ENCODE data around the gene GRIK3.

Gene GRIK3

DNA sequence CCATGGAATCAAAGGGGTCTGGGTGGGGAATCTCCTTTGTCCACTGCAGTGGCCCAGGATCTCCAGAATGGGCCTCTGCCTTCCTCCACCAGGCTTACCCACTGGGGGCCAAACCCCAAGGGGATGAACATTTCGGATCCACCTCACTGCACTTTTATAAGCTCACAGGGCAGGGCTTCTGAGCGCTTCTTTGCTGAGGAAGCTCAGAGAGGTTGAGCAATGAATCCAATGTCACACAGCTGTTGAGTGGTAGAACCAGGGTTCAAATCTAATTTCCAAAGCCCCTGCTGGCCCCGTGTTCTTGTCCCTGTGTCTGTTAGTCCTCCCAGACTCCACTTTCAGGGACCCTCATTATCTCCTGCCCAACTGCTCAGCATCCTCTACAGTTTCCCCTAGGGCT is 250.8 kb downstream of the GRIK3 start:
- Histone ChIP-seq H3K27ac (ENCODE audit: low read length) (no peak overlapping the region), H3K4me1 (ENCODE audit: control insufficient read depth, insufficient read depth, low read length) (no peaks in the 10 kb centered on the region), H3K9me3 (ENCODE audit: control insufficient read depth, insufficient read depth, low read length) (no peaks in the 10 kb centered on the region), H3K4me3 (ENCODE audit: low read length) (no peak overlapping the region), H3K36me3 (ENCODE audit: control insufficient read depth, insufficient read depth, low read length) (no peaks in the 10 kb centered on the region), H3K27me3 (ENCODE audit: control insufficient read depth, insufficient read depth, low read length) (no peaks in the 10 kb centered on the region)
- WGBS (ENCODE audit: insufficient coverage, insufficient read length), result no CpG with 5 or more reads among the region's 3 CpGs
- no peak for DNase-seq (ENCODE audit: low read depth, low spot score)

- Histone ChIP-seq H3K27me3 (ENCODE audit: control insufficient read depth, insufficient read depth, low read length) (no peaks in the 10 kb centered on the region), H3K36me3 (ENCODE audit: control insufficient read depth, insufficient read depth, low read length) (no peaks in the 10 kb centered on the region), H3K4me3 (ENCODE audit: low read length) (no peak overlapping the region), H3K4me1 (ENCODE audit: control insufficient read depth, insufficient read depth, low read length) (no peaks in the 10 kb centered on the region), H3K9me3 (ENCODE audit: control insufficient read depth, insufficient read depth, low read length) (no peaks in the 10 kb centered on the region), H3K27ac (ENCODE audit: low read length) (no peak overlapping the region)
- no peak for DNase-seq (ENCODE audit: low read depth, low spot score)
- WGBS (ENCODE audit: insufficient coverage, insufficient read length), result no CpG with 5 or more reads among the region's 2 CpGs
These were observed 251.5 kb downstream of the GRIK3 start for GRCh38 chr1:36782785-36783184.

GRCh38 chr1:36782085-36782484 is 252.2 kb downstream of the GRIK3 start:
- H3K27me3 ChIP-seq (ENCODE audit: control insufficient read depth, insufficient read depth, low read length), result no peaks in the 10 kb centered on the region
- WGBS (ENCODE audit: insufficient coverage, insufficient read length), result no CpG with 5 or more reads among the region's 6 CpGs
- DNase-seq (ENCODE audit: low read depth, low spot score), result no peak
- H3K27ac ChIP-seq (ENCODE audit: low read length), result no peak overlapping the region
- H3K9me3 ChIP-seq (ENCODE audit: control insufficient read depth, insufficient read depth, low read length), result no peaks in the 10 kb centered on the region
- H3K36me3 ChIP-seq (ENCODE audit: control insufficient read depth, insufficient read depth, low read length), result no peaks in the 10 kb centered on the region
- H3K4me3 ChIP-seq (ENCODE audit: low read length), result no peak overlapping the region
- H3K4me1 ChIP-seq (ENCODE audit: control insufficient read depth, insufficient read depth, low read length), result no peaks in the 10 kb centered on the region

GRCh38 chr1:36781098-36781497 is 253.2 kb downstream of the GRIK3 start:
- no peaks in the 10 kb centered on the region for H3K9me3 ChIP-seq (ENCODE audit: control insufficient read depth, insufficient read depth, low read length)
- WGBS (ENCODE audit: insufficient coverage, insufficient read length), result no CpG with 5 or more reads among the region's 11 CpGs
- H3K27me3 ChIP-seq (ENCODE audit: control insufficient read depth, insufficient read depth, low read length), result no peaks in the 10 kb centered on the region
- no peak overlapping the region for H3K4me3 ChIP-seq (ENCODE audit: low read length)
- H3K27ac ChIP-seq (ENCODE audit: low read length), result no peak overlapping the region
- 0 out of 2 replicates have a peak, but pooled peaks cover 2% of the 10 kb centered on the region for H3K4me1 ChIP-seq (ENCODE audit: control insufficient read depth, insufficient read depth, low read length)
- H3K36me3 ChIP-seq (ENCODE audit: control insufficient read depth, insufficient read depth, low read length), result no peaks in the 10 kb centered on the region
- no peak for DNase-seq (ENCODE audit: low read depth, low spot score)

DNA sequence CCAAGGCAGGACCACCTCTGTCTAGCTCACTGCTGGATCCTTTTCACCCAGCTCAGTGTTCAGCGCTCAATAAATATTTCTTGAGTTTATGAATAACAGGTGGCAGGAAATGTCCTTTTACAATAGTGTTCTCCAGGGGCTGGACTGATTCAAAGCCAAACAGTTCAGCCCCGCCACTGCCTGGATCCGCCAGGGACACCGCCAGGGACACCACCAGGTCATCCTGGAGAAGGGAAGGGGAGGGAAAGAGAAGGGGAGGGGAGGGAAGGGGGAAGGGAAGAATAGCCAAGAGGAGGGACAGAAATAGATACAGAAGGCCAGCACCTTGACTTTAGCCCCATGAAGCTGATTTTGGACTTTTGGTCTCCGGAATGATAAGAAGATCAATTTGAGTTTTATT is 255.6 kb downstream of the GRIK3 start:
- Histone ChIP-seq H3K36me3 (ENCODE audit: control insufficient read depth, insufficient read depth, low read length) (no peaks in the 10 kb centered on the region), H3K27ac (ENCODE audit: low read length) (no peak overlapping the region), H3K9me3 (ENCODE audit: control insufficient read depth, insufficient read depth, low read length) (no peaks in the 10 kb centered on the region), H3K4me1 (ENCODE audit: control insufficient read depth, insufficient read depth, low read length) (0 out of 2 replicates have a peak, but pooled peaks cover 2% of the 10 kb centered on the region), H3K27me3 (ENCODE audit: control insufficient read depth, insufficient read depth, low read length) (no peaks in the 10 kb centered on the region), H3K4me3 (ENCODE audit: low read length) (no peak overlapping the region)
- WGBS (ENCODE audit: insufficient coverage, insufficient read length), result no CpG with 5 or more reads among the region's 5 CpGs
- no peak for DNase-seq (ENCODE audit: low read depth, low spot score)

- H3K9me3 ChIP-seq (ENCODE audit: control insufficient read depth, insufficient read depth, low read length), result no peaks in the 10 kb centered on the region
- H3K27me3 ChIP-seq (ENCODE audit: control insufficient read depth, insufficient read depth, low read length), result no peaks in the 10 kb centered on the region
- no CpG with 5 or more reads among the region's 10 CpGs for WGBS (ENCODE audit: insufficient coverage, insufficient read length)
These were observed 257.1 kb downstream of the GRIK3 start for GRCh38 chr1:36776948-36777831.

DNA sequence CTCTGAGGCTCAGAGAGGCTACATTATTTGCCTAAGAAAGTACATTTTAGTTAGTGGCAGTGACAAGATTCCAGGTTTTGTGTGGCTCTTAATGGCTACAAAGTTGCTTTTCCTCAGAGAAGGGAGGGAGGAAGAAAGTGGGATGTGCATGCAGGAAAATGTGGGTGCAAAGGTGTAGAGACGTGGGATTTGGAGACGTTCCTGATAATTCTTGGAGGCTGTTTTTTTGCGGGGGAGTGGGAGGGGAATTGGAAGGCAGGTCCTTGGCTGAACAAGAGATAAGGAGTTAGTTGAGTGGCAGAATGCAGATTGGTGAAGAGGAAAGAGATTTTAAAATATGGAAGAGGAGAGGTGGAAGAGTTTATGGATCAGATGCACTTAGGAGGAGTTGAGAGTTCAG is 258.1 kb downstream of the GRIK3 start:
- H3K4me1 ChIP-seq (ENCODE audit: control insufficient read depth, insufficient read depth, low read length), result peaks cover 8% of the 10 kb centered on the region; the same call in 1 of the 2 replicates
- H3K4me3 ChIP-seq (ENCODE audit: low read length), result no peak overlapping the region
- no peaks in the 10 kb centered on the region for H3K9me3 ChIP-seq (ENCODE audit: control insufficient read depth, insufficient read depth, low read length)
- H3K27ac ChIP-seq (ENCODE audit: low read length), result no peak overlapping the region
- DNase-seq (ENCODE audit: low read depth, low spot score), result no peak
- WGBS (ENCODE audit: insufficient coverage, insufficient read length), result no CpG with 5 or more reads among the region's 3 CpGs
- no peaks in the 10 kb centered on the region for H3K27me3 ChIP-seq (ENCODE audit: control insufficient read depth, insufficient read depth, low read length)
- no peaks in the 10 kb centered on the region for H3K36me3 ChIP-seq (ENCODE audit: control insufficient read depth, insufficient read depth, low read length)

More at GRCh38 chr1:36776948-36777831, 257.1 kb downstream of the GRIK3 start:
- H3K4me1 ChIP-seq (ENCODE audit: control insufficient read depth, insufficient read depth, low read length), result peaks cover 6% of the 10 kb centered on the region; the same call in 1 of the 2 replicates
- no peak overlapping the region for H3K4me3 ChIP-seq (ENCODE audit: low read length)
- no peak overlapping the region for H3K27ac ChIP-seq (ENCODE audit: low read length)
- no peaks in the 10 kb centered on the region for H3K36me3 ChIP-seq (ENCODE audit: control insufficient read depth, insufficient read depth, low read length)
- no peak for DNase-seq (ENCODE audit: low read depth, low spot score)

DNA sequence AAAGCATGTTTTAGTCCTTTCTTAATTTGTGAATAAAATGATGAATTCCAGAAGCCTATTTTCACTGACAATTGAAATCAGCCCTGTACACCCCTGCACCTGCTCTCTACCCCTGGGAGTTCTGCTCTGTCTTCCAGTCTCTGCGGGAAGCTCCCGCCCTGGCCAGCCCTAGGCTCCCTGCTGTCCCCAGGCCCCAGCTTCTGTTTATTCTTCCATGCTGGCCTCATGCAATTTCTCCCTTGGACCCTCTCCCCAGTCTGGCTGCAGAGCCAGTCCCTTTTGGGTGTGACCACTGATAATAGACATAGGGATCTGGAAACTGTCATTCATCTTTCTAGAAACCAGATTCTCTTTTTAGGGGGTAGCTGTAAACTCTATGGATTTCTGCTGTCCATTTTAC is 258.6 kb downstream of the GRIK3 start:
- no peak overlapping the region for H3K4me3 ChIP-seq (ENCODE audit: low read length)
- DNase-seq (ENCODE audit: low read depth, low spot score), result no peak
- no peaks in the 10 kb centered on the region for H3K36me3 ChIP-seq (ENCODE audit: control insufficient read depth, insufficient read depth, low read length)
- H3K27me3 ChIP-seq (ENCODE audit: control insufficient read depth, insufficient read depth, low read length), result no peaks in the 10 kb centered on the region
- WGBS (ENCODE audit: insufficient coverage, insufficient read length), result no CpG with 5 or more reads among the region's 2 CpGs
- no peaks in the 10 kb centered on the region for H3K9me3 ChIP-seq (ENCODE audit: control insufficient read depth, insufficient read depth, low read length)
- H3K4me1 ChIP-seq (ENCODE audit: control insufficient read depth, insufficient read depth, low read length), result peaks cover 8% of the 10 kb centered on the region; the same call in 1 of the 2 replicates
- H3K27ac ChIP-seq (ENCODE audit: low read length), result no peak overlapping the region

GRCh38 chr1:36773827-36774541 is 260.3 kb downstream of the GRIK3 start:
- DNase-seq (ENCODE audit: low read depth, low spot score), result no peak
- H3K27ac ChIP-seq (ENCODE audit: low read length), result no peak overlapping the region
- H3K27me3 ChIP-seq (ENCODE audit: control insufficient read depth, insufficient read depth, low read length), result no peaks in the 10 kb centered on the region
- no peaks in the 10 kb centered on the region for H3K9me3 ChIP-seq (ENCODE audit: control insufficient read depth, insufficient read depth, low read length)
- H3K4me1 ChIP-seq (ENCODE audit: control insufficient read depth, insufficient read depth, low read length), result peaks cover 9% of the 10 kb centered on the region; the same call in 1 of the 2 replicates
- WGBS (ENCODE audit: insufficient coverage, insufficient read length), result no CpG with 5 or more reads among the region's 13 CpGs
- H3K36me3 ChIP-seq (ENCODE audit: control insufficient read depth, insufficient read depth, low read length), result no peaks in the 10 kb centered on the region
- no peak overlapping the region for H3K4me3 ChIP-seq (ENCODE audit: low read length)

DNA sequence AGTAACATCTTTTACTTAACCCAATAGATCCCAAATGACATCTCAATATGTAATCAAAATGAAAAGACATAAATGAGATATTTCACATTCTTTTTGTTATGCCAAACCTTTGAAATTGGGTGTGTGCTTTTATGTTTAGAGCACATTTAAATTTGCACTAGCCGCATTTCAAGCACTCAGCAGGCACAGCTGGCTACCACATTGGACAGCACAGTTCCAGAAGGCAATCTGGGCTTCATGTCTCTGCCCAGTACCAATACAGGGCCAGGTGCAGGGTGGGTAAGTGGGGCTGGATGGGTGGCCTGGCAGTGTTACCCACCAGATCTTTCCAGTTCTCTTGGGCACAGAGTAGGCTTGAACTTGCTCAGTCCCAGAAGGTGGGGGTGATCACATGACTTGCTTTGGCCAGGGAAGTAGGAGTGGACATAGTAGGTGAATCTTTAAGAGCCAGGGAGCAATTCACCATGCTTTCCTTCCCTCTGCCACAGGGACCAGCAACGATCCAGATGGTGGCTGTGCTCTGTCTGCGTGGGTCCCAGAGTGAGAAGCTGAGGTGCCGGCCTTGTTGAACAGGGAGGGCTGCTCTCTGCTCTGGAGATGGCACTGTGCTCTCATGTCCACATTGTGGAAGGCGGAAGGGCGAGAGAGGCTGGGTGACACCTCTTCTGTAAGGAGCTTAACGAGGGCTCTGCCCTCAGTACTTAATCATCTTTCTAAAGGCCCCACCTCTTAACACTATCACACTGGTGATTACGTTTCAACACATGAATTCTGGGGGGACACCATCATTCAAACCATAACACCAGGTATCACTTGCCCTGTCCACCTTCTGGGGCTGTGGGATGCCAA is 261.4 kb downstream of the GRIK3 start:
- no peak overlapping the region for H3K4me3 ChIP-seq (ENCODE audit: low read length)
- no peak overlapping the region for H3K27ac ChIP-seq (ENCODE audit: low read length)
- no CpG with 5 or more reads among the region's 8 CpGs for WGBS (ENCODE audit: insufficient coverage, insufficient read length)
- DNase-seq (ENCODE audit: low read depth, low spot score), result no peak
- H3K4me1 ChIP-seq (ENCODE audit: control insufficient read depth, insufficient read depth, low read length), result peaks cover 9% of the 10 kb centered on the region; the same call in 1 of the 2 replicates
- no peaks in the 10 kb centered on the region for H3K36me3 ChIP-seq (ENCODE audit: control insufficient read depth, insufficient read depth, low read length)
- no peaks in the 10 kb centered on the region for H3K27me3 ChIP-seq (ENCODE audit: control insufficient read depth, insufficient read depth, low read length)
- H3K9me3 ChIP-seq (ENCODE audit: control insufficient read depth, insufficient read depth, low read length), result no peaks in the 10 kb centered on the region

Data from iPS DF 6.9 (cell line).